HG02938 (cell line): ENCODE data around the gene METTL1.
"Not testable (repeated sequence)": the region's sequence is repeated elsewhere in the genome, so short reads cannot be mapped to it uniquely, and the experiment has no call there.

ENCODE experiments used
- ATAC-seq: cut with Tn5 transposase; IDR thresholded peaks from one replicate; pipeline ENCODE4 v1.9.1; 2021; ENCODE audit warnings: mild to moderate bottlenecking, moderate library complexity; ENCODE audit not compliant: unreplicated experiment

Gene METTL1

GRCh38 chr12:57797933-57798332 is 26.0 kb upstream of the METTL1 start:
- ATAC-seq: no peak

GRCh38 chr12:57796996-57797395 is 25.1 kb upstream of the METTL1 start:
- no peak for ATAC-seq

- ATAC-seq: no peak
Measured at GRCh38 chr12:57795354-57795753, 23.4 kb upstream of the METTL1 start.

- no peak for ATAC-seq
Measured at GRCh38 chr12:57793920-57794319, 22.0 kb upstream of the METTL1 start.

- no peak for ATAC-seq
Measured at GRCh38 chr12:57783861-57784260, 12.0 kb upstream of the METTL1 start.

GRCh38 chr12:57783466-57783801 is 11.5 kb upstream of the METTL1 start:
- no peak for ATAC-seq

- ATAC-seq: peak; percentile 86
Measured at GRCh38 chr12:57782608-57783465, 10.9 kb upstream of the METTL1 start, which contains the start of gene TSFM. TSS of gene TSFM (plus strand) at chr12:57782787. CDS start at chr12:57782802, 15 bp downstream.

- ATAC-seq: no peak
Measured at GRCh38 chr12:57782243-57782607, 10.3 kb upstream of the METTL1 start.

GRCh38 chr12:57781801-57782200 is 9.9 kb upstream of the METTL1 start:
- ATAC-seq: no peak

- ATAC-seq: no peak
Measured at GRCh38 chr12:57781244-57781643, 9.3 kb upstream of the METTL1 start.

- no peak for ATAC-seq
Measured at GRCh38 chr12:57780284-57780897, 8.5 kb upstream of the METTL1 start.

GRCh38 chr12:57779736-57780135 is 7.8 kb upstream of the METTL1 start:
- ATAC-seq: no peak

- no peak for ATAC-seq
Measured at GRCh38 chr12:57777911-57778310, 6.0 kb upstream of the METTL1 start.

- ATAC-seq: no peak
Measured at GRCh38 chr12:57777367-57777766, 5.5 kb upstream of the METTL1 start.

- no peak for ATAC-seq
Measured at GRCh38 chr12:57776247-57776587, 4.3 kb upstream of the METTL1 start.

- ATAC-seq: no peak
Measured at GRCh38 chr12:57775563-57776246, 3.8 kb upstream of the METTL1 start.

- ATAC-seq: no peak
Measured at GRCh38 chr12:57775044-57775443, 3.1 kb upstream of the METTL1 start.

- not testable (repeated sequence) for ATAC-seq
Measured at GRCh38 chr12:57774634-57775033, 2.7 kb upstream of the METTL1 start.

- peak; percentile 27 for ATAC-seq
Measured at GRCh38 chr12:57772429-57773322, 771 bp upstream of the METTL1 start, which contains the start of gene EEF1AKMT3. TSS of gene EEF1AKMT3 (plus strand) at chr12:57772614. CDS start at chr12:57772725, 111 bp downstream.

GRCh38 chr12:57771236-57771872 is 551 bp downstream of the METTL1 start:
- ATAC-seq: peak; percentile 76
